Lower lobe of right lung (tissue), 2 donors: ENCODE measurements around the gene TDRD12. TPM values are rescaled to one million over a fixed set of nuclear protein-coding genes. Genes with fewer than 3 reads are reported as not detected.

Experiments
- ATAC-seq, 2 donors: fragments of 200-7000 bp; cut with Tn5 transposase; one replicate each; pipeline ENCODE4 v1.9.1; 2020 to 2022; ENCODE audit warnings: mild to moderate bottlenecking in 2 of 2, moderate library complexity in 2 of 2
- DNase-seq: peaks from one replicate; pipeline ENCODE4 v3.0.0-alpha.2; 2020
- H3K27ac ChIP-seq: fragments of 200-600 bp; one replicate; pipeline ENCODE4 v1.8.0; 2022
- H3K27me3 ChIP-seq: fragments of 200-600 bp; one replicate; pipeline ENCODE4 v1.8.0; 2022; ENCODE audit warnings: low read depth
- H3K36me3 ChIP-seq: fragments of 200-600 bp; one replicate; pipeline ENCODE4 v1.8.0; 2022; ENCODE audit warnings: mild to moderate bottlenecking
- H3K4me1 ChIP-seq: fragments of 200-600 bp; one replicate; pipeline ENCODE4 v1.8.0; 2022
- H3K4me3 ChIP-seq: fragments of 200-600 bp; one replicate; pipeline ENCODE4 v1.8.0; 2022; ENCODE audit warnings: mild to moderate bottlenecking
- H3K9me3 ChIP-seq: fragments of 200-600 bp; one replicate; pipeline ENCODE4 v1.8.0; 2022
- CTCF ChIP-seq: fragments of 200-600 bp; IDR thresholded peaks from one replicate; pipeline ENCODE4 v1.8.0; 2022; ENCODE audit warnings: antibody characterized with exemption, mild to moderate bottlenecking
- intact Hi-C: fragments of 100-400 bp; cut with DNase I; formaldehyde crosslinking; loops from one replicate; pipeline ENCODE4 v1.11.0; 2022
- total RNA-seq: library from RNA; stranded (reverse); fragmentation: NEBNext Ultra II Directional; extraction: Animal tissue kit (Norgen Biotek cat#: 25700); gene quantifications from one replicate; pipeline ENCODE4 v1.2.1, GENCODE V29; 2021
- donor health status: DM: no; HTN: yes; CAD: no; lungs with severe emphysema.

Gene TDRD12
- total RNA-seq, 1 donor from 2014 or later = not detected

- H3K4me1 ChIP-seq = no peaks in the 10 kb centered on the region
Observed at GRCh38 chr19:32813862-32814425, 94.4 kb downstream of the TDRD12 start.

GRCh38 chr19:32814624-32815023 is 95.1 kb downstream of the TDRD12 start:
- TF ChIP-seq CTCF = no peak
- Histone ChIP-seq H3K27ac (no peak overlapping the region), H3K9me3 (no peaks in the 10 kb centered on the region), H3K4me1 (no peaks in the 10 kb centered on the region), H3K4me3 (no peak overlapping the region), H3K27me3 (no peaks in the 10 kb centered on the region), H3K36me3 (no peaks in the 10 kb centered on the region)
- DNase-seq = no peak
- ATAC-seq = no peak
- intact Hi-C loops = no loop called here

More at GRCh38 chr19:32813862-32814425, 94.4 kb downstream of the TDRD12 start:
- no peak for TF ChIP-seq CTCF
- Histone ChIP-seq H3K36me3 (no peaks in the 10 kb centered on the region), H3K27ac (no peak overlapping the region), H3K9me3 (no peaks in the 10 kb centered on the region), H3K4me3 (no peak overlapping the region), H3K27me3 (no peaks in the 10 kb centered on the region)
- no peak for DNase-seq
- intact Hi-C loops = no loop called here
- no peak for ATAC-seq

- TF ChIP-seq CTCF = no peak
- no peak overlapping the region for H3K27ac ChIP-seq
- no peak overlapping the region for H3K4me3 ChIP-seq
- no peaks in the 10 kb centered on the region for H3K36me3 ChIP-seq
- intact Hi-C loops = no loop called here
- ATAC-seq (no peak), DNase-seq (no peak)
- H3K9me3 ChIP-seq = no peaks in the 10 kb centered on the region
- H3K27me3 ChIP-seq = peaks cover 3% of the 10 kb centered on the region
- H3K4me1 ChIP-seq = no peaks in the 10 kb centered on the region
Observed at GRCh38 chr19:32816555-32817099, 97.1 kb downstream of the TDRD12 start.

GRCh38 chr19:32817569-32818476 is 98.3 kb downstream of the TDRD12 start:
- Histone ChIP-seq H3K4me3 (no peak overlapping the region), H3K27me3 (peaks cover 3% of the 10 kb centered on the region), H3K27ac (no peak overlapping the region), H3K9me3 (no peaks in the 10 kb centered on the region), H3K36me3 (no peaks in the 10 kb centered on the region), H3K4me1 (no peaks in the 10 kb centered on the region)
- intact Hi-C loops = no loop called here
- no peak for TF ChIP-seq CTCF
- DNase-seq = no peak
- no peak for ATAC-seq

- ATAC-seq (peak in 1 of 2 donors; percentile 26), DNase-seq (no peak)
- peaks cover 4% of the 10 kb centered on the region for H3K27me3 ChIP-seq
- no peaks in the 10 kb centered on the region for H3K9me3 ChIP-seq
- no peaks in the 10 kb centered on the region for H3K4me1 ChIP-seq
- no peak overlapping the region for H3K27ac ChIP-seq
- intact Hi-C loops = no loop called here
- no peak overlapping the region for H3K4me3 ChIP-seq
- no peak for TF ChIP-seq CTCF
- H3K36me3 ChIP-seq = no peaks in the 10 kb centered on the region
Observed at GRCh38 chr19:32818536-32818935, 99.0 kb downstream of the TDRD12 start.
